ENCODE measurements around the gene FRS2. TPM values are rescaled to one million over a fixed set of nuclear protein-coding genes. Genes with fewer than 3 reads are reported as not detected.

FRS2 gene
- total and polyA plus RNA-seq, 2 experiments from 2014 or later, result 15.9 to 43.2 TPM

GRCh38 chr12:69620077-69620476 lies 149.9 kb downstream of the FRS2 start:
- no peaks in the 10 kb centered on the region for H3K9me3 ChIP-seq (ENCODE audit: low read depth)
- H3K27me3 ChIP-seq, result no peaks in the 10 kb centered on the region
- H3K27ac ChIP-seq, result no peak overlapping the region
- H3K4me3 ChIP-seq, result no peak overlapping the region
- no peak for DNase-seq (ENCODE audit: low read depth in 1 of 2, low spot score in 1 of 2)
- no peaks in the 10 kb centered on the region for H3K36me3 ChIP-seq
- TF ChIP-seq CTCF (IDR thresholded peaks at IDR 0.05; ENCODE audit: low read depth, low read length), result no peak
- peaks cover 6% of the 10 kb centered on the region for H3K4me1 ChIP-seq (ENCODE audit: low read depth)

- peak in 1 of 2 donors; percentile 11 for DNase-seq (ENCODE audit: low read depth in 1 of 2, low spot score in 1 of 2)
- no peak overlapping the region for H3K27ac ChIP-seq
- TF ChIP-seq CTCF (IDR thresholded peaks at IDR 0.05; ENCODE audit: low read depth, low read length), result no peak
- no peaks in the 10 kb centered on the region for H3K27me3 ChIP-seq
- peaks cover 6% of the 10 kb centered on the region for H3K4me1 ChIP-seq (ENCODE audit: low read depth)
- H3K4me3 ChIP-seq, result no peak overlapping the region
- no peaks in the 10 kb centered on the region for H3K9me3 ChIP-seq (ENCODE audit: low read depth)
- H3K36me3 ChIP-seq, result no peaks in the 10 kb centered on the region
Measured at GRCh38 chr12:69620921-69621320, 150.7 kb downstream of the FRS2 start.

GRCh38 chr12:69621551-69621950 lies 151.4 kb downstream of the FRS2 start:
- no peak overlapping the region for H3K27ac ChIP-seq
- H3K27me3 ChIP-seq, result no peaks in the 10 kb centered on the region
- no peak for DNase-seq (ENCODE audit: low read depth in 1 of 2, low spot score in 1 of 2)
- TF ChIP-seq CTCF (IDR thresholded peaks at IDR 0.05; ENCODE audit: low read depth, low read length), result no peak
- no peaks in the 10 kb centered on the region for H3K36me3 ChIP-seq
- peaks cover 6% of the 10 kb centered on the region for H3K4me1 ChIP-seq (ENCODE audit: low read depth)
- no peak overlapping the region for H3K4me3 ChIP-seq
- no peaks in the 10 kb centered on the region for H3K9me3 ChIP-seq (ENCODE audit: low read depth)

- Histone ChIP-seq H3K4me1 (ENCODE audit: low read depth) (peaks cover 8% of the 10 kb centered on the region), H3K27me3 (no peaks in the 10 kb centered on the region), H3K36me3 (no peaks in the 10 kb centered on the region), H3K4me3 (no peak overlapping the region), H3K9me3 (ENCODE audit: low read depth) (no peaks in the 10 kb centered on the region), H3K27ac (peak overlapping the region; percentile 61)
- TF ChIP-seq CTCF (IDR thresholded peaks at IDR 0.05; ENCODE audit: low read depth, low read length), result no peak
- peak; percentile 44 to 59 for DNase-seq (ENCODE audit: low read depth in 1 of 2, low spot score in 1 of 2)
Measured at GRCh38 chr12:69623970-69624369, 153.8 kb downstream of the FRS2 start.

- TF ChIP-seq CTCF (IDR thresholded peaks at IDR 0.05; ENCODE audit: low read depth, low read length), result no peak
- no peak overlapping the region for H3K4me3 ChIP-seq
- H3K9me3 ChIP-seq (ENCODE audit: low read depth), result no peaks in the 10 kb centered on the region
- DNase-seq (ENCODE audit: low read depth in 1 of 2, low spot score in 1 of 2), result no peak
- H3K36me3 ChIP-seq, result no peaks in the 10 kb centered on the region
- H3K27me3 ChIP-seq, result no peaks in the 10 kb centered on the region
- H3K4me1 ChIP-seq (ENCODE audit: low read depth), result peaks cover 8% of the 10 kb centered on the region
- no peak overlapping the region for H3K27ac ChIP-seq
Measured at GRCh38 chr12:69627501-69627900, 157.3 kb downstream of the FRS2 start.

Other genes starting within 250 kb of the FRS2 start
- 30.8 and 51.5 TPM in 2 replicates for gene CPSF6, start 230.8 kb upstream of the FRS2 start, total RNA-seq
- 88.1 and 93.2 TPM in 2 replicates for gene CPSF6, start 230.8 kb upstream of the FRS2 start, polyA plus RNA-seq
- gene LYZ, start 122.0 kb upstream of the FRS2 start, total RNA-seq, result 0.11 and 0.69 TPM in 2 replicates
- gene LYZ, start 122.0 kb upstream of the FRS2 start, polyA plus RNA-seq, result 0.35 TPM in 1 of 2 replicates, not detected in the other
- gene YEATS4, start 110.6 kb upstream of the FRS2 start, total RNA-seq, result 123 and 129 TPM in 2 replicates
- gene YEATS4, start 110.6 kb upstream of the FRS2 start, polyA plus RNA-seq, result 21.0 and 29.6 TPM in 2 replicates
- 227 and 237 TPM in 2 replicates for gene CCT2, start 115.1 kb downstream of the FRS2 start, total RNA-seq
- gene CCT2, start 115.1 kb downstream of the FRS2 start, polyA plus RNA-seq, result 307 and 340 TPM in 2 replicates
- gene LRRC10, start 140.5 kb downstream of the FRS2 start, total RNA-seq, result 33.5 and 44.0 TPM in 2 replicates
- gene LRRC10, start 140.5 kb downstream of the FRS2 start, polyA plus RNA-seq, result 40.8 and 59.6 TPM in 2 replicates
- gene BEST3, start 228.9 kb downstream of the FRS2 start, total RNA-seq, result 0.25 TPM in 1 of 2 replicates, not detected in the other
- gene BEST3, start 228.9 kb downstream of the FRS2 start, polyA plus RNA-seq, result not detected in 2 replicates